ENCODE data around the gene SYNDIG1. TPM values are rescaled to one million over a fixed set of nuclear protein-coding genes. Genes with fewer than 3 reads are reported as not detected.

SYNDIG1 gene
- polyA plus RNA-seq, 1 of the 3 experiments (the other 2 are of a cell fraction): not detected

- TF ChIP-seq REST (IDR thresholded peaks at IDR 0.05; ENCODE audit: low read depth, low read length): no peak
- no peak for TF ChIP-seq TAF1 (IDR thresholded peaks at IDR 0.05; ENCODE audit: borderline replicate concordance, low read depth, low read length)
- TF ChIP-seq EP300 (IDR thresholded peaks at IDR 0.05; ENCODE audit: borderline replicate concordance in 1 of 2, low read depth in 1 of 2, low read length in 1 of 2): peak in 1 of 2 experiments; percentile 91; a peak in 2 of 4 replicates
- TF ChIP-seq TEAD4 (IDR thresholded peaks at IDR 0.05; ENCODE audit: borderline replicate concordance, insufficient read depth): no peak
- no peak for TF ChIP-seq MEF2A (IDR thresholded peaks at IDR 0.05; ENCODE audit: borderline replicate concordance, low read depth)
- peak; percentile 22; the same call in 1 of the 2 replicates for TF ChIP-seq MXI1 (IDR thresholded peaks at IDR 0.05; ENCODE audit: low read depth, low read length)
- no peak for TF ChIP-seq POLR2AphosphoS5 (IDR thresholded peaks at IDR 0.05; ENCODE audit: low read depth, low read length)
- TF ChIP-seq RXRA (IDR thresholded peaks at IDR 0.05; ENCODE audit: borderline replicate concordance, low read depth): no peak
- peak; percentile 83 for TF ChIP-seq RCOR1 (IDR thresholded peaks at IDR 0.05; ENCODE audit: low read length)
- TF ChIP-seq YY1 (IDR thresholded peaks at IDR 0.05; ENCODE audit: low read depth): no peak
- no peak for TF ChIP-seq FOXM1 (IDR thresholded peaks at IDR 0.05; ENCODE audit: low read depth)
- TF ChIP-seq SIN3A (IDR thresholded peaks at IDR 0.05; ENCODE audit: borderline replicate concordance, low read depth, low read length): no peak
- peak; percentile 30; the same call in 1 of the 2 replicates for TF ChIP-seq RFX5 (IDR thresholded peaks at IDR 0.05; ENCODE audit: low read length)
- peak; percentile 54 for TF ChIP-seq CHD2 (IDR thresholded peaks at IDR 0.05; ENCODE audit: low read length, partially characterized antibody)
- no peak for TF ChIP-seq GABPA (IDR thresholded peaks at IDR 0.05; ENCODE audit: low read depth)
- peak; percentile 97 for TF ChIP-seq GATA2 (CRISPR knock-in tag; IDR thresholded peaks at IDR 0.05)
- no peak for TF ChIP-seq JUND (IDR thresholded peaks at IDR 0.05)
- no peak for TF ChIP-seq MAX (IDR thresholded peaks at IDR 0.05; ENCODE audit: low read depth)
- no peak for TF ChIP-seq ELF1 (IDR thresholded peaks at IDR 0.05)
- no peak for TF ChIP-seq NRF1 (IDR thresholded peaks at IDR 0.05; ENCODE audit: low read depth, low read length)
- TF ChIP-seq CTCF (IDR thresholded peaks at IDR 0.05): no peak
- TF ChIP-seq FOSL2 (IDR thresholded peaks at IDR 0.05; ENCODE audit: borderline replicate concordance, low read depth): no peak
- TF ChIP-seq RAD21 (IDR thresholded peaks at IDR 0.05; ENCODE audit: low read length): peak; percentile 28; the same call in 1 of the 2 replicates
These were observed 160.2 kb downstream of the SYNDIG1 start (continued) for GRCh38 chr20:24629668-24630067.

Data from SK-N-SH (cell line).